GM21723 (cell line): ENCODE results near the gene FAM120A.
"Not testable (repeated sequence)": the region's sequence is repeated elsewhere in the genome, so short reads cannot be mapped to it uniquely, and the experiment has no call there.

ENCODE experiments used
- ATAC-seq: cut with Tn5 transposase; IDR thresholded peaks from one replicate; pipeline ENCODE4 v1.9.1; 2021; ENCODE audit warnings: mild to moderate bottlenecking, moderate library complexity; ENCODE audit not compliant: unreplicated experiment

The FAM120A gene, protein sequence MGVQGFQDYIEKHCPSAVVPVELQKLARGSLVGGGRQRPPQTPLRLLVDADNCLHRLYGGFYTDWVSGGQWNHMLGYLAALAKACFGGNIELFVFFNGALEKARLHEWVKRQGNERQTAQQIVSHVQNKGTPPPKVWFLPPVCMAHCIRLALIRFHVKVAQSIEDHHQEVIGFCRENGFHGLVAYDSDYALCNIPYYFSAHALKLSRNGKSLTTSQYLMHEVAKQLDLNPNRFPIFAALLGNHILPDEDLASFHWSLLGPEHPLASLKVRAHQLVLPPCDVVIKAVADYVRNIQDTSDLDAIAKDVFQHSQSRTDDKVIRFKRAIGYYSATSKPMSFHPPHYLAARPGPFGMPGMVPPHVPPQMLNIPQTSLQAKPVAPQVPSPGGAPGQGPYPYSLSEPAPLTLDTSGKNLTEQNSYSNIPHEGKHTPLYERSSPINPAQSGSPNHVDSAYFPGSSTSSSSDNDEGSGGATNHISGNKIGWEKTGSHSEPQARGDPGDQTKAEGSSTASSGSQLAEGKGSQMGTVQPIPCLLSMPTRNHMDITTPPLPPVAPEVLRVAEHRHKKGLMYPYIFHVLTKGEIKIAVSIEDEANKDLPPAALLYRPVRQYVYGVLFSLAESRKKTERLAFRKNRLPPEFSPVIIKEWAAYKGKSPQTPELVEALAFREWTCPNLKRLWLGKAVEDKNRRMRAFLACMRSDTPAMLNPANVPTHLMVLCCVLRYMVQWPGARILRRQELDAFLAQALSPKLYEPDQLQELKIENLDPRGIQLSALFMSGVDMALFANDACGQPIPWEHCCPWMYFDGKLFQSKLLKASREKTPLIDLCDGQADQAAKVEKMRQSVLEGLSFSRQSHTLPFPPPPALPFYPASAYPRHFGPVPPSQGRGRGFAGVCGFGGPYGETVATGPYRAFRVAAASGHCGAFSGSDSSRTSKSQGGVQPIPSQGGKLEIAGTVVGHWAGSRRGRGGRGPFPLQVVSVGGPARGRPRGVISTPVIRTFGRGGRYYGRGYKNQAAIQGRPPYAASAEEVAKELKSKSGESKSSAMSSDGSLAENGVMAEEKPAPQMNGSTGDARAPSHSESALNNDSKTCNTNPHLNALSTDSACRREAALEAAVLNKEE

GRCh38 chr9:93450945-93451815 is at the start of gene FAM120A:
Gene FAM120A, plus strand, starts transcription at chr9:93451685. Its CDS starts 231 bp downstream, at chr9:93451916.
- ATAC-seq: peak; percentile 51

- no peak for ATAC-seq
These were observed 45.1 kb upstream of the FAM120A start for GRCh38 chr9:93406371-93406770.

DNA sequence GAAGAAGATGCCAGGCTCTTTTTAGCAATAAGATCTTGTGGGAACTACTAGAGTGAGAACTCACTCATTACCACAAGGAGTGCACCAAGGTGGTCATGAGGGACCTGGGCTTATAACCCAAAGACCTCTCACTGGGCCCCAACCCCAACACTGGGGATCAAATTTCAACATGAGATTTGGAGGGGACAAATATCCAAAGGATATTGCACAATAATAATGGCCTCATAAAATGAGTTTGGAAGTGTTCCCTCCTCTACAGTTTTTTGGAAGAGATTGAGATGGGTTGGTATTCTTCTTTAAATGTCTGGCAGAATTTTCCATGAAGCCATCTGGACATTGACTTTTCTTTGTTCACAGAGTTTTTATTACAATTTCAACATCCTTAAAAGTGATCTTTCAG is 38.0 kb upstream of the FAM120A start:
- no peak for ATAC-seq

DNA sequence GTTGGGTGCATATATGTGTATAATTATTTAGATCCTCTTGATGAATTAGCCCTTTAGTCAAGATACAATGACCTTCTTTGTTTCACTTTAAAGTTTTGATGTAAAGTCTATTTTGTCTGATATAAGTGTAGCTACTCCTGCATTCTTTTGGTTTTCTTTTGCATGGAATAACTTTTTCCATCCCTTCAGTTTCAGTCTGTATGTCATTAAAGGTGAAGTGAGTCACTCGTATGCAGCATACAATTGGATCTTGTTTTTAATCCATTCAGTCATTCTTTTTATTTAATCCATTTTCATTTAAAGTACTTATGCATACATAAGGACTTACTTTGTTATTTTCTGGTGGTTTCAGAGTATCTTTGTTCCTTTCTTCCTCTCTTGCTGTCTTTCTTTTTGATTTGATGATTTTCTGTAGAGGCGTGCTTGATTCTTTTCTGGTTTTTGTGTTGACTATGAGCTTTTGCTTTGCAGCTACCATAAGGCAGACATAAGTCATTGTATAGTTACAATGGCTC is 36.3 kb upstream of the FAM120A start:
- ATAC-seq: no peak

DNA sequence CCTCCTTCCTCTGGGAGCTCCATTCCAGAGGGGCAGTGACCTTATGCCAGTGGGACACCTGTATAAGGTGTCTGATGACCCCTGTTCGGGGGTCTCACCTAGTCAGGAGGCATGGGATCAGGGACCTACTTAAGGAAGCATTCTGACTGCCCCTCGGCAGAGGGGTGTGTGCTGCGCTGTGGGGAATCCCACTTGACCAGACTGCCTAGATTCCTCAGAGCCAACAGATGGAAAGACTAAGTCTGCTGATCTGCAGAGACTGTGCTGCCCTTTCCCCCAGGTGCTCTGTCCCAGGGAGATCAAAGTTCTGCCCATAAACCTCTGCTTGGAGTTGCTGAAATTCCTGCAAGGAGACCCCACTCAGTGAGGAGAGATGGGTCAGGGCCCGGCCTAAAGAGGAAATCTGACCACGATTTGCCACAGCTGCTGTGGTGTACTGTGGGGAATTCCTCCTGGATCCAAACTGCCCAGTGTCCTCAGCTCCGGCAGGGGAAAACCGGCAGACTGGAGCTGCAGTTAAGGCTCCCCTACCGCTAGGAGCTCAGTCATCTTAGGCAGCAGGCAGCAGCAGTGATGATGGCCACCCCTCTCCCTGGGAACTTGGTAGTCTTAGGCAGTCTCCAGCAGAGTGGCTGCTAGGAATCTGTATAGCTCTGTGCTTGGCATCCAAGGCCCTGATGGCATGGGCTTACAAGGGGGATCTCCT is 34.8 kb upstream of the FAM120A start:
- no peak for ATAC-seq

DNA sequence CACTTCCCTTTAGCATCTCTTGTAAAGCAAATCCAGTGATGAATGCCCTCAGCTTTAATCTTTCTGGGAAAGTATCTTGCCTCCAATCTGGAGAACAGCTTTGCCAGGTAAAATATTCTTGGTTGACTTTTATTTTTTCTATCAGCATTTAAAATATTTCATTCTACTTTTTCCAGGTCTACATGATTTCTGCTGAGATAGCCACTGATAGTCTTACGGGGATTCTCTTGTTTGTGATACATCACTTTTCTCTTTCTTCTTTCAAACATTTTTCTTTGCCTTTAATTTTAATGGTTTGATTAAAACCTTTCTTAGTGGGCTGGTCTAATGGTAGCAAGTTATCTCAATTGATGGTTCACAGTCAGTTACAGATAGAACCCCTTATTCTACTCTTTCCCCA is 33.9 kb upstream of the FAM120A start:
- no peak for ATAC-seq

GRCh38 chr9:93419023-93419422 is 32.5 kb upstream of the FAM120A start:
- ATAC-seq: no peak

GRCh38 chr9:93422977-93423616 is 28.4 kb upstream of the FAM120A start:
- no peak for ATAC-seq

DNA sequence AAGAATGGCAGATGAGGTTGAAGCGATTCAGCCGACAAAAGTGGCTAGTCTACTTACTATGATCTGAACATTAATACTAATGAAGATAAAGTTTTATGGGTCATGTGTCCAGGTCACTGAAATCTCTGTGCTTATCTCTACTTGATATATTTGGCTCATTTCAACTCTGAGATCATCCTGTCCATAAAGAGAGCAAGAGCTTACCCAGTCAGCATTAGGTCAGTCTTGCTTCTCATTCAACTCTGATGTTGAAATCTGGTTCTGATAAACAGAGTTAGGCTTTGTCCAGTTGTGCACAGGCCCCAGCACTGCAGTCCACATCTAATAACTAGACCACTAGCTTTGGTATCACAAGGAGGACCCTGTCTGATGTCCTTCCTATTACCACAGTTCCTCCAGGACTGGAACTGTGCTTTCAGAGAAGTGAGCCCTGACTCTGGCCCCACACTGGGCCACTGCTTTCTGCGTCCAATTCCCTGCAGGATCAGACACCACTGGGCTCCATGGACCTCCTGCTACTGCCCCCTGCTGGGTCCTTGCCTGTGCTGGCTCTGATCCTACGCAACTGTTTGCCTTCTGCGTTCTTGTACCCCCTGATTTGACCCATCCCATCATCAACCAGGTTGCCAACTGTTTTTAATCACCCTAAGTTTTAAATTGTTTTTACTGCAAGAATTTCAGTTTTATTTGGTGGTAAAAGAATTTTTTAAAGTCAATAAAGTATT is 23.7 kb upstream of the FAM120A start:
- ATAC-seq: no peak

DNA sequence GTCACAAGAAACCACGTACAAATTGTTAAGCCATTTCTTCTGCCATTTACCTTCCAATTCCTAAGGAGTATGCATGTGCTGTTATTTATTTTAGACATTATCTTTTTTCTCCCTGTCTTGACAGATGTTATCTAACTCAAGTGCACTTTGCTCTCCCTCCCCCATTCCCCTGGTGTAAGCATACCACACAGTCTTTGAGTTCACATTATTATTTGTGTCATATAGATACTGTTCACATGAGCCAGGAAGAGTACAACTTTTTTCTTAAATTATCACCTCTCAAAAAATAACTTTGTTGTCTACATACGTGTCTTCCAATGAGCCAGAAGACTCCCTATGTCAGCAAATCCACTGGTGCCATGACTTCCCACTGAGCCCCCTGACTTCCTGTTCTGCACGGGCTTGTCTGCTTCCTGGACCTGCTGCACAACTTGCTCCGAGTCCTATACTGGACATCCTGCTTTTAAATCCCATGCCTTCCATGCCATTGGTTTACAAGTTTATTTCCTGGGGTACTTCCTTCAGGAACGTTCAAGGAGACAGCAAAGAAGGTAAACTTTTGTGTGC is 19.9 kb upstream of the FAM120A start:
- ATAC-seq: no peak

DNA sequence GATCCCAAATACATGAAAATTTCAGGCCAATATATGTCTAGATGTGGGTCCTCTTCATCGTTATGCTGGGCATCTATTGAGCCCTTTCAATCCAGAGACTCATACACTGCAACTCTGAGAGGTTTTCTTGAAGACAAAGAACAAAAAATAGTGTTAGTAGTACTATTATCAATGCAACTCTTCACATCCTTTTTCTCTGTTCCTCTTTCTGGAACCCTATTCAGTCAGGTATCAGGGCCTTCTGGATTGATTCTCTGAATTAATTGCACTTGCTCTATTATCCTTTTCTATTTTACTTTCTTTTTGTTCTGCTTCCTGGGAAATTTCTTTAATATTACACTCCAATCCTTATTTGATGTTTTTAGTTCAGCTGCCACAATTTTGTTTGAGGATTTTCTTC is 18.5 kb upstream of the FAM120A start:
- no peak for ATAC-seq

- ATAC-seq: no peak
These were observed 17.4 kb upstream of the FAM120A start for GRCh38 chr9:93434056-93434455.

- no peak for ATAC-seq
These were observed 16.1 kb upstream of the FAM120A start for GRCh38 chr9:93435386-93435785.

- no peak for ATAC-seq
These were observed 15.3 kb upstream of the FAM120A start for GRCh38 chr9:93436218-93436617.

- ATAC-seq: no peak
These were observed 14.7 kb upstream of the FAM120A start for GRCh38 chr9:93436655-93437407.

- no peak for ATAC-seq
These were observed 13.5 kb upstream of the FAM120A start for GRCh38 chr9:93437996-93438395.

DNA sequence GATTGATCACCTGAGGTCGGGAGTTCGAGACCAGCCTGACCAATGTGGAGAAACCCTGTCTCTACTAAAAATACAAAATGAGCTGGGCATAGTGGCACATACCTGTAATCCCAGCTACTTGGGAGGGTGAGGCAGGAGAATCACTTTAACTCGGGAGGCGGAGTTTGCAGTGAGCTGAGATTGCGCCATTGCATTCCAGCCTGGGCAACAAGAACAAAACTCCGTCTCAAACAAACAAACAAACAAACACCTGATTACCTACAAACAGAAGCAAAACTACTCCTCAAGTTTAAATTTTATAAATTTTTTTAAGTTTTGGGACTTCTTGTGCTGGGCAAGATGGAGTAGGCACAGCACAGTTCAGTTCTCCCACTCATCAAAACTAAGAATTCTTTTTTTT is 12.2 kb upstream of the FAM120A start:
- ATAC-seq: not testable (repeated sequence)
